ENCODE data around the gene VGLL4. TPM values are rescaled to one million over a fixed set of nuclear protein-coding genes. Genes with fewer than 3 reads are reported as not detected.
A peak's percentile ranks its signal among the peaks of the same experiment; 100 is the strongest.

Gene VGLL4
- total RNA-seq, 1 experiment from 2014 or later = 66.0 TPM

GRCh38 chr3:11548721-11549131 lies 95.0 kb downstream of the VGLL4 start:
- Histone ChIP-seq H3K4me3 (ENCODE audit: low read depth in 2 of 2, low read length in 2 of 2) (no peak overlapping the region), H3K27me3 (ENCODE audit: control insufficient read depth, insufficient read depth, low read length) (no peaks in the 10 kb centered on the region), H3K4me1 (ENCODE audit: control insufficient read depth, insufficient read depth, low read length) (peaks cover 54% of the 10 kb centered on the region), H3K27ac (ENCODE audit: low read length) (peak overlapping the region; percentile 96), H3K36me3 (ENCODE audit: control insufficient read depth, insufficient read depth, low read length) (no peaks in the 10 kb centered on the region), H3K9me3 (ENCODE audit: control insufficient read depth, insufficient read depth, low read depth, low read length) (no peaks in the 10 kb centered on the region)
- DNase-seq (ENCODE audit: low read depth, low spot score) = peak; percentile 73
- ATAC-seq = peak; percentile 75
- peak; percentile 81 for TF ChIP-seq TCF7L2 (IDR thresholded peaks at IDR 0.05; ENCODE audit: low read depth, low read length)
- TF ChIP-seq POLR2AphosphoS5 (IDR thresholded peaks at IDR 0.05; ENCODE audit: low read depth, low read length) = peak; percentile 72
- no peak for TF ChIP-seq REST (IDR thresholded peaks at IDR 0.05; ENCODE audit: insufficient read depth in 1 of 2, low read depth in 2 of 2, low read length in 1 of 2)
- TF ChIP-seq SIN3A (IDR thresholded peaks at IDR 0.05; ENCODE audit: borderline replicate concordance, insufficient read depth, low read depth, low read length) = no peak
- TF ChIP-seq CTCF (IDR thresholded peaks at IDR 0.05) = no peak
- ChIA-PET CTCF (no interaction called here), POLR2A (no interaction called here)
- in situ Hi-C loops (cut with HindIII; ENCODE audit: low pct_unique_long_range_greater_than_20kb, low sequenced_read_pairs) = no loop called here
- intact Hi-C loops (cut with micrococcal nuclease; ENCODE audit: unreplicated experiment) = loop anchor here (5.0 kb wide), 1 partner anchor 171 kb away; no protein-coding TSS in a partner anchor
- no TSS peak for BruUV-seq (replicated peaks)

GRCh38 chr3:11547498-11547897 lies 96.2 kb downstream of the VGLL4 start:
- ChIA-PET CTCF (no interaction called here), POLR2A (interaction anchor here (0.5 kb wide), 1 partner anchor 162 kb away, joined by 3 read pairs; no protein-coding TSS in a partner anchor)
- H3K27ac ChIP-seq (ENCODE audit: low read length) = peak overlapping the region; percentile 96
- no peaks in the 10 kb centered on the region for H3K9me3 ChIP-seq (ENCODE audit: control insufficient read depth, insufficient read depth, low read depth, low read length)
- no peak for ATAC-seq
- TF ChIP-seq REST (IDR thresholded peaks at IDR 0.05; ENCODE audit: insufficient read depth in 1 of 2, low read depth in 2 of 2, low read length in 1 of 2) = no peak
- TF ChIP-seq TCF7L2 (IDR thresholded peaks at IDR 0.05; ENCODE audit: low read depth, low read length) = no peak
- no peak for TF ChIP-seq POLR2AphosphoS5 (IDR thresholded peaks at IDR 0.05; ENCODE audit: low read depth, low read length)
- TF ChIP-seq SIN3A (IDR thresholded peaks at IDR 0.05; ENCODE audit: borderline replicate concordance, insufficient read depth, low read depth, low read length) = no peak
- no peak for TF ChIP-seq CTCF (IDR thresholded peaks at IDR 0.05)
- no peaks in the 10 kb centered on the region for H3K36me3 ChIP-seq (ENCODE audit: control insufficient read depth, insufficient read depth, low read length)
- intact Hi-C loops (cut with micrococcal nuclease; ENCODE audit: unreplicated experiment) = loop anchor here (5.0 kb wide), 1 partner anchor 170 kb away; no protein-coding TSS in a partner anchor
- H3K4me3 ChIP-seq (ENCODE audit: low read depth in 2 of 2, low read length in 2 of 2) = no peak overlapping the region
- DNase-seq (ENCODE audit: low read depth, low spot score) = no peak
- in situ Hi-C loops (cut with HindIII; ENCODE audit: low pct_unique_long_range_greater_than_20kb, low sequenced_read_pairs) = no loop called here
- BruUV-seq (replicated peaks) = no TSS peak
- H3K4me1 ChIP-seq (ENCODE audit: control insufficient read depth, insufficient read depth, low read length) = peaks cover 41% of the 10 kb centered on the region
- no peaks in the 10 kb centered on the region for H3K27me3 ChIP-seq (ENCODE audit: control insufficient read depth, insufficient read depth, low read length)
